Breast epithelium (tissue), 4 donors: ENCODE measurements around the gene KLF1. TPM values are rescaled to one million over a fixed set of nuclear protein-coding genes. Genes with fewer than 3 reads are reported as not detected.

Source experiments
- DNase-seq, 2 donors: peaks; one replicate each; pipeline ENCODE4 v3.0.0-alpha.2; 2019; ENCODE audit warnings: low spot score in 2 of 2
- H3K27ac ChIP-seq, 2 donors: fragments of 200-600 bp; sonication (generic) in 1 of 2; one replicate each; pipeline ENCODE4 v1.5.1; 2016 to 2019; ENCODE audit warnings: mild to moderate bottlenecking in 1 of 2
- H3K27me3 ChIP-seq, 2 donors: fragments of 200-600 bp; sonication (generic) in 1 of 2; one replicate each; pipeline versions ENCODE4 v1.5.1 to v1.6.0; 2017 to 2019; ENCODE audit warnings: control low read depth in 1 of 2, mild to moderate bottlenecking in 1 of 2
- H3K36me3 ChIP-seq: fragments of 200-600 bp; one replicate; pipeline ENCODE4 v1.5.1; 2019
- H3K4me1 ChIP-seq, 2 donors: fragments of 200-600 bp; sonication (generic); one replicate each; pipeline ENCODE4 v1.5.1; 2016 to 2019; ENCODE audit warnings: control low read depth in 1 of 2
- H3K4me3 ChIP-seq, 3 donors: fragments of 200-600 bp; sonication (generic); 1 replicate in 2 of 3; 2 replicates in 1 of 3; pipeline ENCODE4 v1.5.1; 2016 to 2019; ENCODE audit warnings: mild to moderate bottlenecking in 3 of 3, moderate library complexity in 2 of 3
- H3K9me3 ChIP-seq, 2 donors: fragments of 200-600 bp; sonication (generic) in 1 of 2; one replicate each; pipeline ENCODE4 v1.5.1; 2016 to 2019; ENCODE audit warnings: control low read depth in 1 of 2
- CTCF ChIP-seq, 3 donors: fragments of 450-650 bp; IDR thresholded peaks; one replicate each; pipeline ENCODE4 v1.5.1; 2016 to 2017; ENCODE audit warnings: antibody characterized with exemption in 3 of 3, mild to moderate bottlenecking in 3 of 3, moderate library complexity in 3 of 3
- POLR2A ChIP-seq: fragments of 450-650 bp; IDR thresholded peaks from one replicate; pipeline ENCODE4 v1.6.1; 2016; ENCODE audit warnings: antibody characterized with exemption, mild to moderate bottlenecking, moderate library complexity
- POLR2AphosphoS5 ChIP-seq, 3 donors: sonication (generic); formaldehyde crosslinking; IDR thresholded peaks; one replicate each; pipeline ENCODE4 v1.6.1; 2017; ENCODE audit warnings: antibody characterized with exemption in 3 of 3
- intact Hi-C: fragments of 100-400 bp; cut with DNase I; formaldehyde crosslinking; loops from one replicate; pipeline ENCODE4 v1.15.1; 2023; ENCODE audit warnings: low total_unique reads
- total RNA-seq, 3 donors: library from RNA; depleted of rRNA; stranded (reverse); fragments of >200 nt; gene quantifications; one replicate each; pipeline ENCODE4 v1.1.0, GENCODE V29; 2016

KLF1 gene
- total RNA-seq, 3 donors from 2014 or later, result not detected

- Histone ChIP-seq H3K4me1 (peaks cover 4 to 12% of the 10 kb centered on the region in 2 donors), H3K27me3 (no peaks in the 10 kb centered on the region), H3K36me3 (peaks cover 6% of the 10 kb centered on the region), H3K9me3 (no peaks in the 10 kb centered on the region), H3K4me3 (peak overlapping the region; percentile 86 to 97 (median 96)), H3K27ac (peak overlapping the region; percentile 81)
- intact Hi-C loops, result no loop called here
- DNase-seq, result no peak
- TF ChIP-seq POLR2AphosphoS5 (IDR thresholded peaks at IDR 0.05), result no peak
- TF ChIP-seq CTCF (IDR thresholded peaks at IDR 0.05), result no peak
These were observed 45.6 kb upstream of the KLF1 start for GRCh38 chr19:12932392-12933286.

- TF ChIP-seq CTCF (IDR thresholded peaks at IDR 0.05) (no peak), POLR2A (no peak), POLR2AphosphoS5 (IDR thresholded peaks at IDR 0.05) (no peak)
- H3K36me3 ChIP-seq, result peaks cover 13% of the 10 kb centered on the region
- no peak for DNase-seq
- intact Hi-C loops, result no loop called here
- H3K27ac ChIP-seq, result no peak overlapping the region
- no peak overlapping the region for H3K4me3 ChIP-seq
- no peaks in the 10 kb centered on the region for H3K27me3 ChIP-seq
- peaks cover 4 to 9% of the 10 kb centered on the region in 2 donors for H3K4me1 ChIP-seq
- H3K9me3 ChIP-seq, result no peaks in the 10 kb centered on the region
These were observed 43.1 kb upstream of the KLF1 start for GRCh38 chr19:12930002-12930645.

GRCh38 chr19:12924621-12925310 lies 37.8 kb upstream of the KLF1 start:
- no peak for DNase-seq
- Histone ChIP-seq H3K9me3 (no peaks in the 10 kb centered on the region), H3K4me1 (no peaks in the 10 kb centered on the region), H3K27me3 (no peaks in the 10 kb centered on the region), H3K4me3 (no peak overlapping the region), H3K27ac (no peak overlapping the region), H3K36me3 (peaks cover 23% of the 10 kb centered on the region)
- TF ChIP-seq POLR2A (no peak), POLR2AphosphoS5 (IDR thresholded peaks at IDR 0.05) (no peak), CTCF (IDR thresholded peaks at IDR 0.05) (no peak)
- intact Hi-C loops, result no loop called here

- Histone ChIP-seq H3K36me3 (peaks cover 17% of the 10 kb centered on the region), H3K4me1 (no peaks in the 10 kb centered on the region), H3K9me3 (no peaks in the 10 kb centered on the region)
These were observed 36.0 kb upstream of the KLF1 start for GRCh38 chr19:12922959-12923358.

More at GRCh38 chr19:12922959-12923358, 36.0 kb upstream of the KLF1 start:
- Histone ChIP-seq H3K4me3 (no peak overlapping the region), H3K27ac (no peak overlapping the region), H3K27me3 (no peaks in the 10 kb centered on the region)
- no peak for DNase-seq
- intact Hi-C loops, result no loop called here
- no peak for TF ChIP-seq POLR2AphosphoS5 (IDR thresholded peaks at IDR 0.05)
- no peak for TF ChIP-seq POLR2A
- no peak for TF ChIP-seq CTCF (IDR thresholded peaks at IDR 0.05)
